GM06990 (cell line): Measurements from ENCODE around the gene NDUFS6.
"Not testable (repeated sequence)": the region's sequence is repeated elsewhere in the genome, so short reads cannot be mapped to it uniquely, and the experiment has no call there.

Source experiments
- DNase-seq: peaks from one replicate; pipeline ENCODE4 v3.0.0-alpha.2; 2011; ENCODE audit not compliant: insufficient read length; ENCODE audit errors: extremely low read depth
- H3K27me3 ChIP-seq: replicated peaks from 2 replicates; pipeline ENCODE4 v1.6.0; 2011; ENCODE audit warnings: low read length; ENCODE audit not compliant: control insufficient read depth, insufficient read depth
- H3K36me3 ChIP-seq: 2 replicates; pipeline ENCODE4 v1.5.1; 2011; ENCODE audit warnings: low read length; ENCODE audit not compliant: control insufficient read depth, insufficient read depth
- H3K4me3 ChIP-seq: replicated peaks from 2 replicates; pipeline ENCODE4 v1.5.1; 2011; ENCODE audit warnings: low read depth, mild to moderate bottlenecking, control low read depth, low read length
- TF ChIP-seq, protein P1 (sequence below): IDR thresholded peaks from 2 replicates; pipeline ENCODE4 v1.5.1; 2011; ENCODE audit warnings: low read length, control low read depth, mild to moderate bottlenecking, inconsistent platforms; ENCODE audit not compliant: insufficient read depth, poor library complexity, severe bottlenecking

NDUFS6 gene

DNA sequence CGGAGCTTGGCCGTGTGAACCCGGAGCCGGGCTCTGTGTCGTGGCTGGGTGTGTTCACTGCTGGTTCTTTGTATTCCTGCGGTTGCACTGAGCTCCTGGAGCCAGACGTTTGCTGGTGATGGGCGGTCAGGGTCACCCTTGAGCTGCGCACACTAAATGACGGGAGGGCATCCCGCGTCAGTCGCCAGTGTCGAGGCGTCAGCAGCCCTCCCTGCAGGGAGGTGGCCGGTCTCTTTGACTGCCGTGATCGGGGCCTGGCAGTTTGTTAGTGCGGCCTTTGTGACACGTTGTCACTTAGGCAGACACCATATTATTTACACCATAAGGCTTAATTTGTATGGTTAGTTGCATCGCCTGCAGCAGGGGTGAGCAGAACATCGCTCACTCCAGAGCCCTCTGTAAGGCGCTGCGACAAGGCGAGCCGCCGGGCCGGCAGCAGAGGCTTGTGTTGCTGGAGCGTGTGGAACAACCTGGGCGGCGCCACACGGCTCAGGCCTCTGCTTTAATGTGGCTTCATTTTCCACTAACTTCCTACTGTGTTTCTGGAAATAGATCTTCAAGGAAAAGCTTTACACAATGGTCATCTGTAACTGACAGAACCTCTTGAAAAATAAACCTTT is 8.3 kb downstream of the NDUFS6 start:
- H3K27me3 ChIP-seq: no peaks in the 10 kb centered on the region
- TF ChIP-seq, protein P1, sequence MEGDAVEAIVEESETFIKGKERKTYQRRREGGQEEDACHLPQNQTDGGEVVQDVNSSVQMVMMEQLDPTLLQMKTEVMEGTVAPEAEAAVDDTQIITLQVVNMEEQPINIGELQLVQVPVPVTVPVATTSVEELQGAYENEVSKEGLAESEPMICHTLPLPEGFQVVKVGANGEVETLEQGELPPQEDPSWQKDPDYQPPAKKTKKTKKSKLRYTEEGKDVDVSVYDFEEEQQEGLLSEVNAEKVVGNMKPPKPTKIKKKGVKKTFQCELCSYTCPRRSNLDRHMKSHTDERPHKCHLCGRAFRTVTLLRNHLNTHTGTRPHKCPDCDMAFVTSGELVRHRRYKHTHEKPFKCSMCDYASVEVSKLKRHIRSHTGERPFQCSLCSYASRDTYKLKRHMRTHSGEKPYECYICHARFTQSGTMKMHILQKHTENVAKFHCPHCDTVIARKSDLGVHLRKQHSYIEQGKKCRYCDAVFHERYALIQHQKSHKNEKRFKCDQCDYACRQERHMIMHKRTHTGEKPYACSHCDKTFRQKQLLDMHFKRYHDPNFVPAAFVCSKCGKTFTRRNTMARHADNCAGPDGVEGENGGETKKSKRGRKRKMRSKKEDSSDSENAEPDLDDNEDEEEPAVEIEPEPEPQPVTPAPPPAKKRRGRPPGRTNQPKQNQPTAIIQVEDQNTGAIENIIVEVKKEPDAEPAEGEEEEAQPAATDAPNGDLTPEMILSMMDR: no peak
- H3K4me3 ChIP-seq: no peak overlapping the region
- no peak for DNase-seq
- H3K36me3 ChIP-seq: peaks cover 41% of the 10 kb centered on the region

DNA sequence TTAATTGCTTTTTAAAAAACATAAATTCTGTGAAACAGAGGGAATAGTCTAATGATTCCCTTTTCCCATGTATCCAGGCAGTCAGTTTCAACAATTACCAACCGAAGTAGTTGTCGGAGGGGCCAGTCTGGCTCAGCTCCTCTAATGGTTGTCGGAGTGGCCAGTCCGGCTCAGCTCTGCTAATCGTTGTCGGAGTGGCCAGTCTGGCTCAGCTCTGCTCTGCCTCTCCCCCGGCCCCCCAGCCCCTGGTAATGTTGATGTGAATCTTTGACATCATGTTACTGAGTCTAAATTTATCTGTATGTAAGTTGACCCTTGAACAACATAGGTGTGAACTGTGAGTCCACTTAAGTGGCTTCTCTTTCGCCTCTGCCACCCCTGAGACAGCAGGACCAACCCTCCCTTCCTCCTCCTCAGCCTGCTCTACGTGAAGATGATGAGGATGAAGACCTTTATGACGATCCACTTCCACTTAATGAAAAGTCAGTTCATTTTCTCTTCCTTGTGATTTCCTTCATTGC is 9.4 kb downstream of the NDUFS6 start:
- no peak overlapping the region for H3K4me3 ChIP-seq
- no peak for DNase-seq
- TF ChIP-seq, protein P1: no peak
- no peaks in the 10 kb centered on the region for H3K27me3 ChIP-seq
- peaks cover 40% of the 10 kb centered on the region for H3K36me3 ChIP-seq

DNA sequence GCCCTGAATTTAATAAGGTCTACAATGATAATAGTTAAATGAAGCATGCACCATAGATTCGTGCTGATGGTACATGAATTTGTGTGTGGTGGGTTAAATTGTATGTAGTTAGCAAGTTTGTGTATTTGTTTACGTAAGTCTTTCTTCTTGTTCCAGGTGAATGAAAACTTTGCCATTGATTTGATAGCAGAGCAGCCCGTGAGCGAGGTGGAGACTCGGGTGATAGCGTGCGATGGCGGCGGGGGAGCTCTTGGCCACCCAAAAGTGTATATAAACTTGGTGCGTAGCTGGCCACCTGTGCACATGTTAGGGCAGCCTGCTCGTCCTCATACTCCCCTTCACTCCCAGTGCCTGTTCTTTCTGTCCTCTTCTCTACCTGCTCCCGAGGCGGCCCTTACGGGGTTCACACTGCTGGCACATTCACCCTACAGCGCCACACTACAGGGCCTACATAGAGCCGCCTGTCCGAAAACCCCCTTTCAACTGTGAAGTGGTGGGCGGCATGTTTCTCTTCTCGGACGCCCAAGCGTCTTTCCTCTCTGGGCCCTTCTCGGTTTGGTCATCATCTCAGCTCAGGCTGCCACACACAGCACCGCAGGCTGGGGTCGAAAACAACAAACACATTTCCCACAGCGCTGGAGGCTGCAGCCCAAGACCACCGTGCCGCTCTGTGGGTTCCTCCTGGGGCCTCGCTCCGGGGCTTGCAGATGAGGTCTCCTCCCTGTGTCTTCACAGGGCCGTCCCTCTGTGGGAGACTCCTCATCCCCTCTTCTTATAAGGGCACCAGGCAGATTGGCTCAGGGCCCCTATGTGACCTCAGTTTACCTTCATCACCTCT is 13.2 kb downstream of the NDUFS6 start:
- TF ChIP-seq, protein P1: no peak
- DNase-seq: no peak
- Histone ChIP-seq H3K4me3 (no peak overlapping the region), H3K36me3 (peaks cover 31% of the 10 kb centered on the region), H3K27me3 (no peaks in the 10 kb centered on the region)

DNA sequence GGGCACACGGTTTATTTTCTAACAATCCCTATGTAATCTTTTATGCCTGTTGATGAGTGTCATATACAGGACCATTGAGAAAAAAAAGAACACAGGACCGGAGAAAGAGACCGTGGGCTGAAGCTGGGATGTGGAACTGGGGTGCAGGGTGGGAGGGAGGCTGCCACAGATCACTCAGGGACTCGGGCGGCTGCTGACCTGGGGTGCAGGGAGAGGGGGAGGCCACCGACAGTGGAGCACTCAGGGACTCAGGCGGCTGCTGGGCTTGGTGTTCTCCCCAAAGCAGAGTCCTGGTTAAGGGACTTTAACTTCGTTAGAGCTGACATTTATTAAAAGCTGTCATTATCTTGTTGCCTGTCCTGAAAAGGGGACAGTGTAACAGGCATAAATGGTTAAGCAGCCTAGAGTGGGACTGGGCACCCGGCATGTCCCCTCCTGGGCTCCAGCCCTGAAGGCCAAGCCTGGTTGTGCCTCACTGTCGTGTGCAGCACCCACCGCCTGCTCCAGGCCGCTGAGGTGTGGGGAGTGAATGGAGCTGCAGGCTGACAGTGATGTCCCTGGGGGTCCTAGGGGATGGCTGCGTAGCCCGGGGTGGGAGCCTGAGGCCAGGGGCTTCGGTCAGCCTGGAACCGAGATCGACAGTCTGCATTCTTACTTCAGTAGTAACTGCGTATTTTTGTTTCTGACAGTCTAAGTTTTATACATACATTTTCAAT is 14.0 kb downstream of the NDUFS6 start:
- H3K4me3 ChIP-seq: no peak overlapping the region
- TF ChIP-seq, protein P1: no peak
- H3K27me3 ChIP-seq: no peaks in the 10 kb centered on the region
- H3K36me3 ChIP-seq: peaks cover 26% of the 10 kb centered on the region
- no peak for DNase-seq

DNA sequence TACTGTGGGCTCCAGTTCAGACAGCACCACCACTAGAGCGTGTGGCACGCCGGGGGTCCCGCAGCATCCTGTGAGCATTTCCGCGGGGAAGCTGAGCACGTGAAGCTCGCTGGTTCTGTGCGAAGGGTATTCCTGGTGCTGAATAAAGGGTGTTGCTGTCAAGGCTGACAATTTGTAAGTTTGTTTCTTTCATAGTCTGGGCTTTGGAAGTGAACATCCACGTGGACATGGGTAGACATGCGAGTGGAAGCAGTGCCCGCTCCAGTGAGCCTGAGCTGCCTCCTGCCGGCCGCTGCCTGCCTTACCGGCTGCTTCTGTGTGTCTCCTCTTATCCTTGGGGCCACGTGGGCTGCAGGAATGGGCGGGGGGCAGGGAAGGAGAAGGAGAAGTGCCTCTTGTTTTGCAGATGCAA is 14.7 kb downstream of the NDUFS6 start:
- TF ChIP-seq, protein P1: no peak

DNA sequence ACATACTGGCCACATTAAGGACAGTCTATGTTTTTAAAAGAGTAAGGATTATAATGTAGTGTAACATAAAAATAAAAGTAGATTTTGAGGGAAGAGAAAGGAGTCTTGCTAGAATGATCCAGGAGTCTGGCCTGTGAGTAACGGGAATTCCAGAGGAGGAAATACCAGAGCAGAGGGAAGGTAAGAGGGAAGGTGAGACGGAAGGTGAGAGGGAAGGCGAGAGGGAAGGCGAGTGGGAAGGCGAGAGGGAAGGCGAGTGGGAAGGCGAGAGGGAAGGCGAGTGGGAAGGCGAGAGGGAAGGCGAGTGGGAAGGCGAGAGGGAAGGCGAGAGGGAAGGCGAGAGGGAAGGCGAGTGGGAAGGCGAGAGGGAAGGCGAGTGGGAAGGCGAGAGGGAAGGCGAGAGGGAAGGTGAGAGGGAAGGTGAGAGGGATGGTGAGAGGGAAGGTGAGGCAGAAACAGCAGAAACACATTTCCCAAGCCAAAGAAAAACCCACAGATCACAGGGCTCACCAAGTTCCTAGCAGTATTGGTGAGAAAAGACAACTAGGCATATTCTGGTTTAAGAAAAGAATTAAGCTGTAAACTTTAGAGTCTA is 15.4 kb downstream of the NDUFS6 start:
- peaks cover 31% of the 10 kb centered on the region for H3K36me3 ChIP-seq
- not testable (repeated sequence) for H3K4me3 ChIP-seq, DNase-seq, H3K27me3 ChIP-seq

More for the DNA sequence above, 14.7 kb downstream of the NDUFS6 start:
- H3K4me3 ChIP-seq: no peak overlapping the region
- H3K27me3 ChIP-seq: no peaks in the 10 kb centered on the region
- DNase-seq: no peak
- H3K36me3 ChIP-seq: peaks cover 29% of the 10 kb centered on the region
